Measurements from ENCODE around the gene FHOD3. TPM values are rescaled to one million over a fixed set of nuclear protein-coding genes. Genes with fewer than 3 reads are reported as not detected.

The FHOD3 gene
- total and polyA plus RNA-seq, 2 of the 13 experiments (the other 11 are each of a cell fraction or from before 2014, with no cell fraction given): 0.07 TPM; not detected in 1

DNA sequence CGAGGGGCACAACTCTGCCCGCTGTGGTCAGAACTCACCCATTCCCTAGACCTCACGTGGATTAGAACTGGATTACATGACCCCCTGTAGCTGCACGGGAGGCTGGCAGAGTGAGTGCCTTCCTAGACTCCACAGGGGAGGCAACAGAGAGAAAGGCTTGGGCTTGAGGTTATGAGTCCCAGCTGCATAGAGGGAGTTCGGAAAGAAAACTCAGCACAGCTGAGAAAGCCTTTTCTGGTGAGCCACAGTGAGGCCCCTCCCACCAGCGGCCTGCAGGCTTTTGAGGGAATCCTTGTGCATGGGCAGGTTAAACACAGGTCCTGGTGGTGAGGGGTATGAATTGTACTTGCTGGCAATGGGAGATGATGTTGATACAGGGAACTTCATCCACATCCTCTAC is 217.3 kb downstream of the FHOD3 start (continued):
- TF ChIP-seq, protein P1, sequence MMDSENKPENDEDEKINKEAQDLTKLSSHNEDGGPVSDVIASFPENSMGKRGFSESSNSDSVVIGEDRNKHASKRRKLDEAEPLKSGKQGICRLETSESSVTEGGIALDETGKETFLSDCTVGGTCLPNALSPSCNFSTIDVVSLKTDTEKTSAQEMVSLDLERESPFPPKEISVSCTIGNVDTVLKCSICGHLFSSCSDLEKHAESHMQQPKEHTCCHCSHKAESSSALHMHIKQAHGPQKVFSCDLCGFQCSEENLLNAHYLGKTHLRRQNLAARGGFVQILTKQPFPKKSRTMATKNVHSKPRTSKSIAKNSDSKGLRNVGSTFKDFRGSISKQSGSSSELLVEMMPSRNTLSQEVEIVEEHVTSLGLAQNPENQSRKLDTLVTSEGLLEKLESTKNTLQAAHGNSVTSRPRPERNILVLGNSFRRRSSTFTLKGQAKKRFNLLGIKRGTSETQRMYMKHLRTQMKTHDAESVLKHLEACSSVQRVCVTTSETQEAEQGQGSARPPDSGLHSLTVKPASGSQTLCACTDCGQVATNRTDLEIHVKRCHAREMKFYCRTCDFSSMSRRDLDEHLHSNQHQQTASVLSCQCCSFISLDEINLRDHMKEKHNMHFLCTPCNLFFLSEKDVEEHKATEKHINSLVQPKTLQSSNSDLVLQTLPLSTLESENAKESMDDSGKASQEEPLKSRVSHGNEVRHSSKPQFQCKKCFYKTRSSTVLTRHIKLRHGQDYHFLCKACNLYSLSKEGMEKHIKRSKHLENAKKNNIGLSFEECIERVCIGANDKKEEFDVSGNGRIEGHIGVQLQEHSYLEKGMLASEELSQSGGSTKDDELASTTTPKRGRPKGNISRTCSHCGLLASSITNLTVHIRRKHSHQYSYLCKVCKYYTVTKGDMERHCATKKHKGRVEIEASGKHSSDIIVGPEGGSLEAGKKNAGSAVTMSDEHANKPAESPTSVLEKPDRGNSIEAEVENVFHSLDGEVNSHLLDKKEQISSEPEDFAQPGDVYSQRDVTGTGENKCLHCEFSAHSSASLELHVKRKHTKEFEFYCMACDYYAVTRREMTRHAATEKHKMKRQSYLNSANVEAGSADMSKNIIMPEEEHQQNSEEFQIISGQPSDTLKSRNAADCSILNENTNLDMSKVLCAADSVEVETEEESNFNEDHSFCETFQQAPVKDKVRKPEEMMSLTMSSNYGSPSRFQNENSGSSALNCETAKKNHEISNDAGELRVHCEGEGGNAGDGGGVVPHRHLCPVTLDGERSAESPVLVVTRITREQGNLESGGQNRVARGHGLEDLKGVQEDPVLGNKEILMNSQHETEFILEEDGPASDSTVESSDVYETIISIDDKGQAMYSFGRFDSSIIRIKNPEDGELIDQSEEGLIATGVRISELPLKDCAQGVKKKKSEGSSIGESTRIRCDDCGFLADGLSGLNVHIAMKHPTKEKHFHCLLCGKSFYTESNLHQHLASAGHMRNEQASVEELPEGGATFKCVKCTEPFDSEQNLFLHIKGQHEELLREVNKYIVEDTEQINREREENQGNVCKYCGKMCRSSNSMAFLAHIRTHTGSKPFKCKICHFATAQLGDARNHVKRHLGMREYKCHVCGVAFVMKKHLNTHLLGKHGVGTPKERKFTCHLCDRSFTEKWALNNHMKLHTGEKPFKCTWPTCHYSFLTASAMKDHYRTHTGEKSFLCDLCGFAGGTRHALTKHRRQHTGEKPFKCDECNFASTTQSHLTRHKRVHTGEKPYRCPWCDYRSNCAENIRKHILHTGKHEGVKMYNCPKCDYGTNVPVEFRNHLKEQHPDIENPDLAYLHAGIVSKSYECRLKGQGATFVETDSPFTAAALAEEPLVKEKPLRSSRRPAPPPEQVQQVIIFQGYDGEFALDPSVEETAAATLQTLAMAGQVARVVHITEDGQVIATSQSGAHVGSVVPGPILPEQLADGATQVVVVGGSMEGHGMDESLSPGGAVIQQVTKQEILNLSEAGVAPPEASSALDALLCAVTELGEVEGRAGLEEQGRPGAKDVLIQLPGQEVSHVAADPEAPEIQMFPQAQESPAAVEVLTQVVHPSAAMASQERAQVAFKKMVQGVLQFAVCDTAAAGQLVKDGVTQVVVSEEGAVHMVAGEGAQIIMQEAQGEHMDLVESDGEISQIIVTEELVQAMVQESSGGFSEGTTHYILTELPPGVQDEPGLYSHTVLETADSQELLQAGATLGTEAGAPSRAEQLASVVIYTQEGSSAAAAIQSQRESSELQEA (CRISPR knock-in tag; IDR thresholded peaks at IDR 0.05; ENCODE audit: not compliant biosample characterization): no peak
- TF ChIP-seq ZNF253 (CRISPR knock-in tag; IDR thresholded peaks at IDR 0.05; ENCODE audit: borderline replicate concordance): no peak
- no peak for TF ChIP-seq ATF1 (CRISPR knock-in tag; IDR thresholded peaks at IDR 0.05)
- TF ChIP-seq, protein P2, sequence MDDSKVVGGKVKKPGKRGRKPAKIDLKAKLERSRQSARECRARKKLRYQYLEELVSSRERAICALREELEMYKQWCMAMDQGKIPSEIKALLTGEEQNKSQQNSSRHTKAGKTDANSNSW (CRISPR knock-in tag; IDR thresholded peaks at IDR 0.05; ENCODE audit: borderline replicate concordance): no peak
- TF ChIP-seq, protein P3, sequence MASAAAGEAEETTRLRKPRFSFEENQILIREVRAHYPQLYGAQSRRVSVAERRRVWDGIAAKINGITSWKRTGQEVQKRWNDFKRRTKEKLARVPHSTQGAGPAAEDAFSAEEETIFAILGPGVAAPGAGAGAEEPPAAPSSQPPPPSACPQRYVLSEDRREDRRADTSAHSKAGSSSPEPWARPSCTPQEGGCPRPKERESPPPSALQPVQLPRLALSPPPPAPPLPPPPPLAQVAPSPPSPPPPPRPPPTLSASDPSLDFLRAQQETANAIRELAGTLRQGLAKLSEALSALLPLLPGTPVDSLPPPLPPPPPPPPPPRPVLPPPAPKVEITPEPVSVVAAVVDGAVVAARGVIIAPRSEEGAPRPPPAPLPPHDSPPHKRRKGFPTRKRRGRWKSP (CRISPR knock-in tag; IDR thresholded peaks at IDR 0.05): no peak

All from HepG2 (cell line).